T-helper 17 cell (primary cell): Measurements from ENCODE around the gene CACNA1C. TPM values are rescaled to one million over a fixed set of nuclear protein-coding genes. Genes with fewer than 3 reads are reported as not detected.

Experiments used
- ATAC-seq: fragments of 150-1000 bp; cut with Tn5 transposase; 2 replicates; pipeline ENCODE4 v1.10.0; 2021; ENCODE audit warnings: mild to moderate bottlenecking, moderate library complexity
- DNase-seq, 3 donors: peaks; one replicate each; pipeline versions ENCODE4 v3.0.0 to v3.0.0-alpha.2; 2020 to 2021
- H3K9me3 ChIP-seq: one replicate; pipeline ENCODE4 v1.7.0; 2013; ENCODE audit warnings: low read length, mild to moderate bottlenecking; ENCODE audit not compliant: control insufficient read depth, poor library complexity, severe bottlenecking
- H3K27ac Mint-ChIP-seq: one replicate; pipeline ENCODE4 v1.8.0; 2022; ENCODE audit warnings: mild to moderate bottlenecking, moderate library complexity, mixed read lengths
- H3K27me3 Mint-ChIP-seq: one replicate; pipeline ENCODE4 v1.8.0; 2022; ENCODE audit warnings: mixed read lengths
- H3K36me3 Mint-ChIP-seq: one replicate; pipeline ENCODE4 v1.8.0; 2022; ENCODE audit warnings: low read depth, mixed read lengths
- H3K4me1 Mint-ChIP-seq: one replicate; pipeline ENCODE4 v1.8.0; 2022; ENCODE audit warnings: mild to moderate bottlenecking, mixed read lengths
- H3K4me3 Mint-ChIP-seq: one replicate; pipeline ENCODE4 v1.8.0; 2022; ENCODE audit warnings: mild to moderate bottlenecking, moderate library complexity, mixed read lengths
- total RNA-seq, 4 donors: library from RNA in 2 of 4; stranded (reverse) in 2 of 4; gene quantifications; one replicate each; pipeline ENCODE4 v1.2.3 and lab custom pipeline; 2022 to 2026

CACNA1C gene
- total RNA-seq, 2 donors from 2014 or later: 0.02 to 0.18 TPM

GRCh38 chr12:2562400-2562799 is 509.6 kb downstream of the CACNA1C start:
- no peaks in the 10 kb centered on the region for H3K9me3 ChIP-seq
- Mint-ChIP-seq H3K4me3 (no peak overlapping the region), H3K27me3 (peaks cover 43% of the 10 kb centered on the region), H3K4me1 (no peaks in the 10 kb centered on the region), H3K27ac (no peak overlapping the region), H3K36me3 (no peaks in the 10 kb centered on the region)
- ATAC-seq (no peak), DNase-seq (no peak)

- Mint-ChIP-seq H3K27me3 (peaks cover 33% of the 10 kb centered on the region), H3K27ac (no peak overlapping the region), H3K36me3 (no peaks in the 10 kb centered on the region), H3K4me1 (no peaks in the 10 kb centered on the region), H3K4me3 (no peak overlapping the region)
- DNase-seq (no peak), ATAC-seq (no peak)
- H3K9me3 ChIP-seq: no peaks in the 10 kb centered on the region
Observed at GRCh38 chr12:2563709-2564108, 510.9 kb downstream of the CACNA1C start.

- Mint-ChIP-seq H3K4me3 (no peak overlapping the region), H3K36me3 (no peaks in the 10 kb centered on the region), H3K27ac (no peak overlapping the region), H3K27me3 (peaks cover 41% of the 10 kb centered on the region), H3K4me1 (peaks cover 3% of the 10 kb centered on the region)
- DNase-seq: no peak
- no peaks in the 10 kb centered on the region for H3K9me3 ChIP-seq
- no peak for ATAC-seq
Observed at GRCh38 chr12:2566161-2566560, 513.4 kb downstream of the CACNA1C start.

- DNase-seq: no peak
- no peaks in the 10 kb centered on the region for H3K9me3 ChIP-seq
- no peaks in the 10 kb centered on the region for H3K36me3 Mint-ChIP-seq
- no peak overlapping the region for H3K4me3 Mint-ChIP-seq
- H3K4me1 Mint-ChIP-seq: peaks cover 3% of the 10 kb centered on the region
- no peak for ATAC-seq
- no peak overlapping the region for H3K27ac Mint-ChIP-seq
- H3K27me3 Mint-ChIP-seq: peaks cover 36% of the 10 kb centered on the region
Observed at GRCh38 chr12:2567711-2568110, 514.9 kb downstream of the CACNA1C start.

GRCh38 chr12:2570562-2570961 is 517.8 kb downstream of the CACNA1C start:
- Mint-ChIP-seq H3K4me3 (no peak overlapping the region), H3K4me1 (peaks cover 3% of the 10 kb centered on the region), H3K36me3 (peaks cover 2% of the 10 kb centered on the region), H3K27ac (no peak overlapping the region), H3K27me3 (peaks cover 42% of the 10 kb centered on the region)
- ATAC-seq (no peak), DNase-seq (no peak)
- H3K9me3 ChIP-seq: no peaks in the 10 kb centered on the region

GRCh38 chr12:2574355-2574935 is 521.7 kb downstream of the CACNA1C start:
- H3K4me3 Mint-ChIP-seq: no peak overlapping the region
- H3K27me3 Mint-ChIP-seq: peaks cover 62% of the 10 kb centered on the region
- peaks cover 2% of the 10 kb centered on the region for H3K36me3 Mint-ChIP-seq
- no peak for DNase-seq
- H3K4me1 Mint-ChIP-seq: peaks cover 3% of the 10 kb centered on the region
- H3K27ac Mint-ChIP-seq: no peak overlapping the region
- no peaks in the 10 kb centered on the region for H3K9me3 ChIP-seq
- no peak for ATAC-seq

- no peaks in the 10 kb centered on the region for H3K9me3 ChIP-seq
- Mint-ChIP-seq H3K27ac (no peak overlapping the region), H3K4me1 (peaks cover 3% of the 10 kb centered on the region), H3K4me3 (no peak overlapping the region), H3K36me3 (peaks cover 2% of the 10 kb centered on the region), H3K27me3 (peaks cover 54% of the 10 kb centered on the region)
- ATAC-seq: no peak
- no peak for DNase-seq
Observed at GRCh38 chr12:2575245-2575644, 522.5 kb downstream of the CACNA1C start.

GRCh38 chr12:2578211-2578610 is 525.4 kb downstream of the CACNA1C start:
- peaks cover 2% of the 10 kb centered on the region for H3K36me3 Mint-ChIP-seq
- no peak for ATAC-seq
- no peak overlapping the region for H3K4me3 Mint-ChIP-seq
- no peak for DNase-seq
- H3K4me1 Mint-ChIP-seq: peaks cover 3% of the 10 kb centered on the region
- H3K27ac Mint-ChIP-seq: no peak overlapping the region
- H3K27me3 Mint-ChIP-seq: peaks cover 61% of the 10 kb centered on the region
- no peaks in the 10 kb centered on the region for H3K9me3 ChIP-seq

GRCh38 chr12:2578772-2579171 is 526.0 kb downstream of the CACNA1C start:
- no peak overlapping the region for H3K27ac Mint-ChIP-seq
- DNase-seq (no peak), ATAC-seq (no peak)
- peaks cover 2% of the 10 kb centered on the region for H3K36me3 Mint-ChIP-seq
- H3K27me3 Mint-ChIP-seq: peaks cover 58% of the 10 kb centered on the region
- H3K9me3 ChIP-seq: no peaks in the 10 kb centered on the region
- H3K4me3 Mint-ChIP-seq: no peak overlapping the region
- H3K4me1 Mint-ChIP-seq: peaks cover 5% of the 10 kb centered on the region

- no peaks in the 10 kb centered on the region for H3K36me3 Mint-ChIP-seq
- H3K27ac Mint-ChIP-seq: no peak overlapping the region
- no peak overlapping the region for H3K4me3 Mint-ChIP-seq
- ATAC-seq (no peak), DNase-seq (no peak)
- H3K4me1 Mint-ChIP-seq: peaks cover 5% of the 10 kb centered on the region
- H3K27me3 Mint-ChIP-seq: peaks cover 60% of the 10 kb centered on the region
- no peaks in the 10 kb centered on the region for H3K9me3 ChIP-seq
Observed at GRCh38 chr12:2580821-2581220, 528.0 kb downstream of the CACNA1C start.

- peaks cover 57% of the 10 kb centered on the region for H3K27me3 Mint-ChIP-seq
- no peaks in the 10 kb centered on the region for H3K36me3 Mint-ChIP-seq
- H3K27ac Mint-ChIP-seq: no peak overlapping the region
- DNase-seq (no peak), ATAC-seq (no peak)
- H3K9me3 ChIP-seq: no peaks in the 10 kb centered on the region
- H3K4me1 Mint-ChIP-seq: peaks cover 5% of the 10 kb centered on the region
- H3K4me3 Mint-ChIP-seq: no peak overlapping the region
Observed at GRCh38 chr12:2581293-2582045, 528.7 kb downstream of the CACNA1C start.

- H3K27ac Mint-ChIP-seq: no peak overlapping the region
- no peak for ATAC-seq
- H3K36me3 Mint-ChIP-seq: no peaks in the 10 kb centered on the region
- DNase-seq: no peak
- no peak overlapping the region for H3K4me3 Mint-ChIP-seq
- peaks cover 9% of the 10 kb centered on the region for H3K4me1 Mint-ChIP-seq
- H3K27me3 Mint-ChIP-seq: peaks cover 62% of the 10 kb centered on the region
- H3K9me3 ChIP-seq: no peaks in the 10 kb centered on the region
Observed at GRCh38 chr12:2582631-2583030, 529.8 kb downstream of the CACNA1C start.

- peaks cover 63% of the 10 kb centered on the region for H3K27me3 Mint-ChIP-seq
- H3K4me3 Mint-ChIP-seq: no peak overlapping the region
- H3K9me3 ChIP-seq: no peaks in the 10 kb centered on the region
- peaks cover 9% of the 10 kb centered on the region for H3K4me1 Mint-ChIP-seq
- DNase-seq (peak; percentile 14 to 28 (median 25)), ATAC-seq (peak; percentile 59)
- H3K27ac Mint-ChIP-seq: no peak overlapping the region
- no peaks in the 10 kb centered on the region for H3K36me3 Mint-ChIP-seq
Observed at GRCh38 chr12:2583091-2583497, 530.3 kb downstream of the CACNA1C start.
